Measurements from ENCODE around the gene SMAD6.

Gene SMAD6

GRCh38 chr15:66655511-66655910, 46.5 kb upstream of the SMAD6 start:
- H3K4me3 ChIP-seq (replicated peaks; ENCODE audit: low read depth, low read length), result no peak overlapping the region
- no peak for DNase-seq (ENCODE audit: low read depth)
- TF ChIP-seq CTCF (IDR thresholded peaks at IDR 0.05; ENCODE audit: low read length, missing control alignments), result no peak

- no peak for TF ChIP-seq CTCF (IDR thresholded peaks at IDR 0.05; ENCODE audit: low read length, missing control alignments)
- no peak overlapping the region for H3K4me3 ChIP-seq (replicated peaks; ENCODE audit: low read depth, low read length)
Measured at GRCh38 chr15:66655997-66656396, 46.0 kb upstream of the SMAD6 start.

GRCh38 chr15:66657185-66658020, 44.6 kb upstream of the SMAD6 start:
- H3K4me3 ChIP-seq (replicated peaks; ENCODE audit: low read depth, low read length), result no peak overlapping the region
- TF ChIP-seq CTCF (IDR thresholded peaks at IDR 0.05; ENCODE audit: low read length, missing control alignments), result no peak
- no peak for DNase-seq (ENCODE audit: low read depth)

More at GRCh38 chr15:66655997-66656396, 46.0 kb upstream of the SMAD6 start:
- no peak for DNase-seq (ENCODE audit: low read depth)

GRCh38 chr15:66658044-66658443, 44.0 kb upstream of the SMAD6 start:
- no peak for DNase-seq (ENCODE audit: low read depth)

GRCh38 chr15:66658855-66659254, 43.2 kb upstream of the SMAD6 start:
- no peak for TF ChIP-seq CTCF (IDR thresholded peaks at IDR 0.05; ENCODE audit: low read length, missing control alignments)
- no peak overlapping the region for H3K4me3 ChIP-seq (replicated peaks; ENCODE audit: low read depth, low read length)
- DNase-seq (ENCODE audit: low read depth), result no peak

More at GRCh38 chr15:66658044-66658443, 44.0 kb upstream of the SMAD6 start:
- no peak overlapping the region for H3K4me3 ChIP-seq (replicated peaks; ENCODE audit: low read depth, low read length)
- TF ChIP-seq CTCF (IDR thresholded peaks at IDR 0.05; ENCODE audit: low read length, missing control alignments), result no peak

GRCh38 chr15:66659384-66659783, 42.7 kb upstream of the SMAD6 start:
- no peak for TF ChIP-seq CTCF (IDR thresholded peaks at IDR 0.05; ENCODE audit: low read length, missing control alignments)
- DNase-seq (ENCODE audit: low read depth), result no peak
- H3K4me3 ChIP-seq (replicated peaks; ENCODE audit: low read depth, low read length), result no peak overlapping the region

All from fibroblast of pulmonary artery (primary cell).